BLaER1 (cell line): ENCODE measurements around the gene PGBD1.

ENCODE experiments used
- H3K27ac ChIP-seq: shearing (Covaris generic); formaldehyde crosslinking; 2 replicates; pipeline ENCODE4 v1.8.1; 2022
- H3K27me3 ChIP-seq: shearing (Covaris generic); formaldehyde crosslinking; 2 replicates; pipeline ENCODE4 v1.8.1; 2022
- H3K36me3 ChIP-seq: shearing (Covaris generic); formaldehyde crosslinking; 2 replicates; pipeline ENCODE4 v1.8.1; 2022
- H3K4me1 ChIP-seq: shearing (Covaris generic); formaldehyde crosslinking; 2 replicates; pipeline ENCODE4 v1.8.1; 2022
- H3K4me2 ChIP-seq: shearing (Covaris generic); formaldehyde crosslinking; 2 replicates; pipeline ENCODE4 v1.8.1; 2022
- H3K4me3 ChIP-seq: shearing (Covaris generic); formaldehyde crosslinking; 2 replicates; pipeline ENCODE4 v1.8.1; 2022
- H3K9ac ChIP-seq: shearing (Covaris generic); formaldehyde crosslinking; 2 replicates; pipeline ENCODE4 v1.8.1; 2022
- H3K9me3 ChIP-seq: shearing (Covaris generic); formaldehyde crosslinking; 2 replicates; pipeline ENCODE4 v1.8.1; 2022
- H4K20me1 ChIP-seq: shearing (Covaris generic); formaldehyde crosslinking; 2 replicates; pipeline ENCODE4 v1.8.1; 2022
- Cebpa-rat ChIP-seq: shearing (Covaris generic); IDR thresholded peaks from 2 replicates; pipeline ENCODE4 v1.8.1; 2022

PGBD1 gene

GRCh38 chr6:28252009-28252975 is 29.1 kb upstream of the PGBD1 start, which contains the start of gene ZKSCAN4:
TSS of gene ZKSCAN4 (minus strand) at chr6:28252269. CDS start at chr6:28251980, 289 bp downstream.
- Histone ChIP-seq H3K27ac (peak within 1 kb of the TSS; percentile 70), H3K36me3 (peaks cover 23% of the 10 kb centered on the region), H3K9ac (peak within 1 kb of the TSS; percentile 84), H3K9me3 (no peaks in the 10 kb centered on the region), H3K27me3 (no peaks in the 10 kb centered on the region), H4K20me1 (no peaks in the 10 kb centered on the region), H3K4me2 (peak within 1 kb of the TSS; percentile 84), H3K4me3 (peak within 1 kb of the TSS; percentile 97), H3K4me1 (peaks cover 25% of the 10 kb centered on the region)
- TF ChIP-seq Cebpa-rat, result no peak

GRCh38 chr6:28254121-28254519 is 27.3 kb upstream of the PGBD1 start:
- no peak overlapping the region for H3K27ac ChIP-seq
- peaks cover 25% of the 10 kb centered on the region for H3K4me1 ChIP-seq
- H3K4me3 ChIP-seq, result no peak overlapping the region
- no peak for TF ChIP-seq Cebpa-rat
- no peaks in the 10 kb centered on the region for H4K20me1 ChIP-seq
- no peaks in the 10 kb centered on the region for H3K27me3 ChIP-seq
- H3K9ac ChIP-seq, result no peak overlapping the region
- H3K9me3 ChIP-seq, result peaks cover 5% of the 10 kb centered on the region
- peaks cover 5% of the 10 kb centered on the region; the same call in 1 of the 2 replicates for H3K36me3 ChIP-seq
- H3K4me2 ChIP-seq, result no peak overlapping the region

GRCh38 chr6:28257042-28257441 is 24.3 kb upstream of the PGBD1 start:
- H3K9ac ChIP-seq, result no peak overlapping the region
- H3K4me3 ChIP-seq, result no peak overlapping the region
- H3K27ac ChIP-seq, result no peak overlapping the region
- H3K4me1 ChIP-seq, result peaks cover 22% of the 10 kb centered on the region
- no peaks in the 10 kb centered on the region for H3K36me3 ChIP-seq
- no peak overlapping the region for H3K4me2 ChIP-seq
- no peak for TF ChIP-seq Cebpa-rat
- H3K9me3 ChIP-seq, result peaks cover 8% of the 10 kb centered on the region
- no peaks in the 10 kb centered on the region for H3K27me3 ChIP-seq
- no peaks in the 10 kb centered on the region for H4K20me1 ChIP-seq

- no peak within 1 kb of the TSS for H3K4me2 ChIP-seq
- no peak within 1 kb of the TSS for H3K27ac ChIP-seq
- no peaks in the 10 kb centered on the region for H4K20me1 ChIP-seq
- no peak for TF ChIP-seq Cebpa-rat
- H3K9ac ChIP-seq, result no peak within 1 kb of the TSS
- H3K4me1 ChIP-seq, result peaks cover 13% of the 10 kb centered on the region
- H3K36me3 ChIP-seq, result no peaks in the 10 kb centered on the region
- H3K27me3 ChIP-seq, result no peaks in the 10 kb centered on the region
- H3K9me3 ChIP-seq, result peaks cover 8% of the 10 kb centered on the region
- no peak within 1 kb of the TSS for H3K4me3 ChIP-seq
Measured at GRCh38 chr6:28258877-28259777, 22.2 kb upstream of the PGBD1 start, which contains the start of gene NKAPL. TSS of gene NKAPL (plus strand) at chr6:28259297. CDS start at chr6:28259372, 75 bp downstream.

- Histone ChIP-seq H3K9ac (no peak overlapping the region), H3K4me1 (peaks cover 32% of the 10 kb centered on the region), H3K27me3 (no peaks in the 10 kb centered on the region), H3K27ac (no peak overlapping the region), H3K36me3 (no peaks in the 10 kb centered on the region), H3K9me3 (peaks cover 5% of the 10 kb centered on the region), H3K4me2 (no peak overlapping the region), H4K20me1 (no peaks in the 10 kb centered on the region), H3K4me3 (no peak overlapping the region)
- no peak for TF ChIP-seq Cebpa-rat
Measured at GRCh38 chr6:28263922-28264321, 17.4 kb upstream of the PGBD1 start.

GRCh38 chr6:28264834-28265401 is 16.5 kb upstream of the PGBD1 start:
- TF ChIP-seq Cebpa-rat, result no peak
- Histone ChIP-seq H3K4me1 (peaks cover 32% of the 10 kb centered on the region), H3K4me2 (no peak overlapping the region)

GRCh38 chr6:28266563-28266961 is 14.8 kb upstream of the PGBD1 start:
- Histone ChIP-seq H3K9me3 (no peaks in the 10 kb centered on the region), H3K27ac (peak overlapping the region; percentile 78), H3K4me2 (peak overlapping the region; percentile 76), H3K4me3 (peak overlapping the region; percentile 82), H3K36me3 (peaks cover 4% of the 10 kb centered on the region), H3K27me3 (no peaks in the 10 kb centered on the region), H4K20me1 (no peaks in the 10 kb centered on the region), H3K9ac (peak overlapping the region; percentile 85), H3K4me1 (peaks cover 19% of the 10 kb centered on the region)
- no peak for TF ChIP-seq Cebpa-rat

More at GRCh38 chr6:28264834-28265401, 16.5 kb upstream of the PGBD1 start:
- no peak overlapping the region for H3K27ac ChIP-seq
- no peak overlapping the region for H3K4me3 ChIP-seq
- H4K20me1 ChIP-seq, result no peaks in the 10 kb centered on the region
- no peaks in the 10 kb centered on the region for H3K9me3 ChIP-seq
- H3K9ac ChIP-seq, result no peak overlapping the region
- no peaks in the 10 kb centered on the region for H3K36me3 ChIP-seq
- no peaks in the 10 kb centered on the region for H3K27me3 ChIP-seq

- H3K9me3 ChIP-seq, result no peaks in the 10 kb centered on the region
- no peaks in the 10 kb centered on the region for H4K20me1 ChIP-seq
- no peak for TF ChIP-seq Cebpa-rat
- peak within 1 kb of the TSS; percentile 76 for H3K4me2 ChIP-seq
- H3K36me3 ChIP-seq, result peaks cover 9% of the 10 kb centered on the region
- peak within 1 kb of the TSS; percentile 82 for H3K4me3 ChIP-seq
- H3K27me3 ChIP-seq, result no peaks in the 10 kb centered on the region
- peak within 1 kb of the TSS; percentile 85 for H3K9ac ChIP-seq
- H3K27ac ChIP-seq, result peak within 1 kb of the TSS; percentile 78
- peaks cover 19% of the 10 kb centered on the region for H3K4me1 ChIP-seq
Measured at GRCh38 chr6:28266962-28267694, 14.2 kb upstream of the PGBD1 start, which contains the start of gene ZSCAN26. TSS of gene ZSCAN26 (plus strand) at chr6:28267143. CDS start at chr6:28271920, 4,777 bp downstream.

GRCh38 chr6:28267695-28268059 is 13.7 kb upstream of the PGBD1 start:
- peak overlapping the region; percentile 82 for H3K4me3 ChIP-seq
- H3K4me1 ChIP-seq, result peaks cover 19% of the 10 kb centered on the region
- H3K36me3 ChIP-seq, result peaks cover 15% of the 10 kb centered on the region
- peak overlapping the region; percentile 76 for H3K4me2 ChIP-seq
- no peak overlapping the region for H3K27ac ChIP-seq
- H3K9me3 ChIP-seq, result no peaks in the 10 kb centered on the region
- no peaks in the 10 kb centered on the region for H4K20me1 ChIP-seq
- peak overlapping the region; percentile 85 for H3K9ac ChIP-seq
- H3K27me3 ChIP-seq, result no peaks in the 10 kb centered on the region
- TF ChIP-seq Cebpa-rat, result no peak
